ENCODE data around the gene CDYL. TPM values are rescaled to one million over a fixed set of nuclear protein-coding genes. Genes with fewer than 3 reads are reported as not detected.
A peak's percentile ranks its signal among the peaks of the same experiment; 100 is the strongest.

Gene CDYL, protein sequence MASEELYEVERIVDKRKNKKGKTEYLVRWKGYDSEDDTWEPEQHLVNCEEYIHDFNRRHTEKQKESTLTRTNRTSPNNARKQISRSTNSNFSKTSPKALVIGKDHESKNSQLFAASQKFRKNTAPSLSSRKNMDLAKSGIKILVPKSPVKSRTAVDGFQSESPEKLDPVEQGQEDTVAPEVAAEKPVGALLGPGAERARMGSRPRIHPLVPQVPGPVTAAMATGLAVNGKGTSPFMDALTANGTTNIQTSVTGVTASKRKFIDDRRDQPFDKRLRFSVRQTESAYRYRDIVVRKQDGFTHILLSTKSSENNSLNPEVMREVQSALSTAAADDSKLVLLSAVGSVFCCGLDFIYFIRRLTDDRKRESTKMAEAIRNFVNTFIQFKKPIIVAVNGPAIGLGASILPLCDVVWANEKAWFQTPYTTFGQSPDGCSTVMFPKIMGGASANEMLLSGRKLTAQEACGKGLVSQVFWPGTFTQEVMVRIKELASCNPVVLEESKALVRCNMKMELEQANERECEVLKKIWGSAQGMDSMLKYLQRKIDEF
- total RNA-seq, result 32.1 TPM
- long read RNA-seq, transcript CDYL-203 (7 exons, 2,184 nt), result major isoform, 14 of 18 reads
- long read RNA-seq, partial matches to known transcripts, result 2 of 18 reads
- long read RNA-seq, other reads (novel, unspliced or antisense), result 1 of 18 reads

DNA sequence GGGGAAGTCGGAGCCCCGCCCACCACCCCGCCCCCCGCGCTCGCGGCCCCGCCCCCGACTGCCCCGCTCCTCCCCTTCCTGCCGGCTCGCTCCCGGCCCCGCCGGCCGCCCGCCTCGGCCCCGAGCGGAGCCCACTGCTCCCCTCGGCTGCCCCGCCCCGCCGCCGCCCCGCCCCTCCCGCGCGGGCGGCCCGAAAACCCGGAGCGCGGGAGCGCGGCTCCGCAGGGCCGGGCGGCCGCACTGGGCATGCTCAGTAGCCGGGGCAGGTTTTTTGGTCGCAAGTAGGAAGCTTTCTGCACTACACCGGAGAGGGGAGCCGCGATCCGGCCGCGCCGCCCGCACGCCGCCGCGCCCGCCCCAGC, at the start of gene CDYL:
TSS of gene CDYL (plus strand) at position 274 of the 362 bp plus-strand sequence. CDS start 380 bp downstream, outside the sequence.
- intact Hi-C loops (cut with DNase I), result loop anchor here (1.0 to 5.0 kb wide), 4 partner anchors 129 to 459 kb away; no protein-coding TSS in a partner anchor
- peak; percentile 93 for DNase-seq (ENCODE audit: missing footprints)
- ATAC-seq, result peak; percentile 93

DNA sequence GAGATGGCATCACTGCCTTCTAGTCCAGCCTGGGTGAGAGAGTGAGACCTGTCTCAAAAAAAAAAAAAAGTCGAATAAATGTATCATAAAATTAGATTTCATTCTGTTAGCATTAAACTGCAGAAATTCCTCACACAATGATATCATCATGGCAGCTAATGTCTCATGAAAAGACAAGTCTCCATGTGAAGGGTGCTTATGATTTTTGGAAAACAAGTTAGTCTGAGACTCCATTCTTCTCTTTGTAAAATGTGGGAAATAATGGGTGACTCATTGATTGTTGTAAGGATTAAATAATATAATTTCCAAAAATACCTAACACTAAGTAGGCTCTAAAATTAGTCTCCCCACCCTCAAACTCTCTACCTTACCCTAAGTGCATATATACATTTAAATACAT, 49.6 kb upstream of the CDYL start:
- ATAC-seq, result no peak
- intact Hi-C loops (cut with DNase I), result no loop called here
- no peak for DNase-seq (ENCODE audit: missing footprints)

DNA sequence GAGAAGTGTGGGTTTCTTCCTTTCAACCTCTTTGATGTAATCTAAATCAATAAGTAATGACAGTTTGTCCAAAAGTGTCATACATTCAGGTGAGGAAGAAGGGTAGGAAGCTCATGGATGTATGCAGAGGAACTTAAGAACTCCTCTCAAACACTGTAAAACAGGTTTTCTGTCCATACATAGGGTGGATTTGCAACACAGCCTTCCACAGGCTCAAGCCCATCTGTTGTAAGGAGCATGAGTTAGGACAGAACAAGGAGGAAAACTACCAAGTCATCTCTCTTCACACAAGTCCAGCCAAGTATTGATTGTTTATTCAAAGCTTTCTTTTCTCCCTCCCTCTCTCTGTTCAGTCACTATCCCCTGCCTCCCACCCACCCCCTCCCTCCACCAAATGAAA, 49.0 kb upstream of the CDYL start:
- DNase-seq (ENCODE audit: missing footprints) (no peak), ATAC-seq (no peak)
- intact Hi-C loops (cut with DNase I), result no loop called here

DNA sequence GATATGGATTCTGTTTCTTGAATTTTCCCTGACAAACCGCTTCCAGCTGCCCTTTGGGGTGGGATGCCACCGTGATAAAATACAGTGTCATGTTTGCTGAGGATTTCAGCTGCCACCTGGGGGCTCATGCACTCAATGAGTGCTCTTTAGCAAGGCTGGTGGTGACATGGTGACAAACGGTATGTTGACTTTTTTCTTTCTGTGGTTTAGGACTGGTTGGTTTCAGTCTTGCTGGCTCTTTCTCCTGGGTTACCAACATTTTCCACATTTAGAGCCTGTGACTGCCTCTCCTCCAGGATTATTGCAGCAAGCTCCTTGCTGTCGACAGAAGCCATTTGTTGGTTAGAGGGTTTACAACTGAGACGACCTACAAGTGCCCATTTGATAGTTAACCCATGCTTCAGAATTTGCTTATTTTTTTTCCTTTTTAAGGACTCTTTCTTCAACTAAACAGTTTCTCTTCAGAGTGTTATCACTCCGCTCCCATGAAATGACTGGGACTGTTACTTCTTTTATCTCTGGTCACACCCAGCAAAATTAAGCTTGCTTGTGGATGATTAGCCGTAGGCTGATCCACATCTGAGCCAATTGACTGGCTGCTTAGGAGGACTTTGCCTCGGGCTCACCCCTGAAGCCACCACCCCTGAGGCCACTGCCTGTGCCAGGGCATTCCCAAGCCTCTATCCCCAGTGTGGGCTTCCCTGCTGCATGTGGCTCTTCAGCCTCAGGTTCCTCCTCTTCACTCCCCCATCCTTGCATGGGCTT, 48.4 kb upstream of the CDYL start:
- no peak for ATAC-seq
- intact Hi-C loops (cut with DNase I), result no loop called here

DNA sequence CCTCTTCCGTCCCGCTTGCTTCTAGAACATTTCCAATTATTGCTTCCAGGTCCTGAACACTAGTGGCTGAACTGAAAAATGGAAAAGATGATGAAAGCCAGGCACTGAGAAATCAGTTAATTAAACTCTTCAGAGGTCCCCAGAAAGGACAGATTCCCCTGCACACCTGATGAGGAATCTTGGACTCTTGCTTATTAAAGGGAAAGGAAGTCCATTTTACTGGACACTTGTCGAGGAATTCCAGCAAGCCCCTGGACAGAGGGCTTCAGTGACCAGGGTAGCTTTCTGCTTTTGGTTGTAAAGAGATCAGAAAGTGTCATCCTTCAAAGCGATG, 47.8 kb upstream of the CDYL start:
- DNase-seq (ENCODE audit: missing footprints), result no peak
- no peak for ATAC-seq
- intact Hi-C loops (cut with DNase I), result no loop called here

More for the DNA sequence above, 48.4 kb upstream of the CDYL start:
- DNase-seq (ENCODE audit: missing footprints), result no peak

DNA sequence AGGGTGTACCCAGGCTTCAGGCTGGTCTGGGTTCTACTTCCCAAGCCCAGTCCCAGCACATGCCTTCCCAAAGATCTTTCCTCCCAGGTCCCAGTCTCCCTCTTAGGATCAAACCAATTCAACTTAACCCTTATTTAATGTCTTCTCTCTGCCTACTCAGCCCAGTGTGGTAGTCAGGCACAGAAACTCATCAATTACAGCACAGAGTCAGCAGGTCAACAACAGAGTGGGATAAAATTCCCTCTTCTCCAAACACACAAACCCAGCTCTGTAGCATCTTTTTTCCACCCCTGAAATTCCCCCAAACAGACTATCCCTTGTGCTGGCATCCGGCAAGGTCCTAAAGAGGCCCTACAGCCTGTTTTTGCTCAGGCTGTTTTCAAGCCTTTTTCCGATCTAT, 47.3 kb upstream of the CDYL start:
- no peak for ATAC-seq
- DNase-seq (ENCODE audit: missing footprints), result no peak
- intact Hi-C loops (cut with DNase I), result no loop called here

DNA sequence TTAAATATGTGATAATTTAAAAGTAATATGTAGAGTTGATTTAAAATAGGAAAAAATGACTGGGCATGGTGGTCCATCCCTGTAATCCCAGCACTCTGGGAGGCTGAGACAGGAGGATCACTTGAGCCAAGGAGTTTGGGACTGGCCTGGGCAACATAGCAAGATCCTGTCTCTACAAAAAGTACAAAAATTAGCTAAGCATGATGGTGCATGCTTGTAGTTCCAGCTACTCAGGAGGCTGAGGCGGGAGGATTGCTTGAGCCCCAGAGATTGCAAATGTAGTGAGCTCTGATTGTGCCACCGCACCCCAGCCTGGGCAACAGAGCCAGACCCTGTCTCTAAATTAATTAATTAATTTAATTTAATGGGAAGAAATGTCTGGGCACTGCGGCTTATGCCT, 44.2 kb upstream of the CDYL start:
- no peak for ATAC-seq
- no peak for DNase-seq (ENCODE audit: missing footprints)
- intact Hi-C loops (cut with DNase I), result no loop called here

DNA sequence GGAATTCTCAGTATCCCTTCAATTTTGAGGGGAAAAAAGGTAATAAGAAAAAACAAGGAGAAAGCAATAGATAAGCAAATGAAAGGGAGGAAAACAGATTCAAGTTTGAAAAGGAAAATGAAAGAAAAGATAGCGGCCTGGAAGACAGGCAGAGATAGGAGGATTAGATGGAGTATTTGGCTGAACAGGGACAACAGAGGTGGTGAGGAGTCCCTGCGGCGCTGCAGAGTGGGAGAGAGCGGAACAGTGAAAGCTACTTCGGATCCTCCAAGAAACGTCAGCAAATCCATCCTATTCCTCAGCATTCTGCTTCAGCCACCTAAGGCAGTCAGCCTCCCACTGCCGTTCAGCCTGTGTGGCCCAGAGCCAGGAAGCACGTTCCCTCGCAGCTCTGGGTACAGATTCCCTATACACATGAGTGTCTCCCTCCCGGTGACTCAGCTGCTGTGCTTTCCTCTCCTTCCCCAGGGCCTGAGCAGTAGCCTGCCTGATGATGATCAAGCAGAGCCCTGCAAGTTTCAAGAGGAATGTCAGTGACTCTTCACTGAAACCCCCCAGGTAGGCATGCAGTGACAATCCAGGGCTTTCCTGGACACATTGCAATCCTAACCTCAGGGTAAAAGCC, 43.4 kb upstream of the CDYL start:
- intact Hi-C loops (cut with DNase I), result no loop called here
- ATAC-seq, result peak; percentile 67
- DNase-seq (ENCODE audit: missing footprints), result peak; percentile 70

DNA sequence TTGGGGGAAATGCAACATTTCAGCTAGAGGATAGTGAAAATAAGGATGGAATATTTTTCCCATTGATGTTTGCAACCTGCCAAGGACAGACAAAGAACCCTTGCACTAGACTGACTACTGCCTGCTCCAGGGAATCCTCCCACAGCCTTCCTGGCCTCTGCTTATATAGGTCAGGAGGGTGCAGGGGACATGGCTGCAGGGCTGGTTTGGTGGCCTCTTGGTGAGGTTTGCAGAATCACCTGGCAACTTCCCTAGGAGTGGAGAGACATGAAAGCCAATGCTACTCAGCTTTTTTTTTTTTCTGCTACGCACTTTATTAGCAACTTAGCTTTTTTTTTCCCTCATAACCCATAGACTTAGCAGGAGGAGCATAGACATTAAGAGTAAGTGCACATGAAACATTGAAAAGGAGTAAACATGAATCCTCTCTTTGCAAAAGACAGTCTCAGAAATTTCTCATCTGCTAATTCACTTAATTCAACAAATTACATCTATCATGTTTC, 39.8 kb upstream of the CDYL start:
- no peak for ATAC-seq
- DNase-seq (ENCODE audit: missing footprints), result no peak
- intact Hi-C loops (cut with DNase I), result no loop called here

DNA sequence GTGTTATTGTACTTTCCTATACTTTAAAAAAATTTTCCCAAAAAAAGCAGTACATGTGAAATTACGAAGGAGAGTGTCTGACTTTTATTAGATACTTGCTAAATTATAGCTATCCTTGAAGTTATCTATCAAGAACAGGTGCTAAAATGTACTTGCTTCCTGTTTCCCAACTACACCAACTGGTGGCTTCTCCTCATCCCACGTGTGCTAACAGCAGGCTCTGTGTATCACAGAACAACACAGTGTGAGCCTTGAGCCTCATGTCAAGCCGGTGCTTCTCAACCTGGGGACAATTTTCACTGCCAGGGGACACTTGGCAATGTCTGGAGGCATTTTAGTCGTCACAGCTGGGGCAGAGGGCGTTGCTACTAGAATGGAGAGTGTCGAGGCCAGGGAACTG, 36.2 kb upstream of the CDYL start:
- ATAC-seq (no peak), DNase-seq (ENCODE audit: missing footprints) (no peak)
- intact Hi-C loops (cut with DNase I), result no loop called here

DNA sequence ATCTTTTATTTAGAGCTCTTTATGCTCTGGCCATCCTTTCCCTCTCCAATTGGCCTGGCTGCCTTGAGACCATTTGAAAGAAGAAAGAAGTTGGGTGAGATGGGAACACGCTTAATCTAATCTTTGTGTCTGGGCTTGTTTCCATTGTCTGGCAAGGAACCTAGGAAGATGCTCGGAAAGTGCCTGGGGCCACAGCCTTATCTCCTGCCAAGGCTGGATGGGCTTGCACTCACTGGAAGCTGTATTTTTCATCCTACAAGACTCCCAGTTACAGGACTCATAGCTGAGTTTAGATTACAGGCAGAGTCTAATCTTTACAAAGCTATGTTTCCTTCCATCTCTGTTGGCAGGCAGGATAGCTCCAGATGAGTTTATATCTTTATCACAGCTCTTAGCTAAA, 33.1 kb upstream of the CDYL start:
- ATAC-seq (no peak), DNase-seq (ENCODE audit: missing footprints) (no peak)
- intact Hi-C loops (cut with DNase I), result no loop called here

DNA sequence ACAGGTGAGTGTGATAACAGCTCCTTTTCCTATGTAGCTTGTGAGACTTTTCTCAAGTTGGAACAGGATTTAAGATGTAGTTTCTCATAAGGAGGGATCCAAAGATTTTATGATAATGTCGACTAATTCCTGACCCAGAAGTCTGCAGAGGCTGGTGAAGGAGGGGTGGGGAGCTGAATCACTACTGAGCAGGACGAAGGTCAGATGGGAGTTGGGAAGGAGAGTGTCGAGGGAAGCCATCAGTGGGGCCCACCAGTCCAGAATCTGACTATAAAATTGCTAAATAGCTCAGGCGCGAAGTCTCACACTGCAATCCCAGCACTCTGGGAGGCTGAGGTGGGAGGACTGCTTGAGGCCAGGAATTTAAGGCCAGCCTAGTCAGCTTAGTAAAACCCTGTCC, 32.3 kb upstream of the CDYL start:
- ATAC-seq (no peak), DNase-seq (ENCODE audit: missing footprints) (no peak)
- intact Hi-C loops (cut with DNase I), result no loop called here

DNA sequence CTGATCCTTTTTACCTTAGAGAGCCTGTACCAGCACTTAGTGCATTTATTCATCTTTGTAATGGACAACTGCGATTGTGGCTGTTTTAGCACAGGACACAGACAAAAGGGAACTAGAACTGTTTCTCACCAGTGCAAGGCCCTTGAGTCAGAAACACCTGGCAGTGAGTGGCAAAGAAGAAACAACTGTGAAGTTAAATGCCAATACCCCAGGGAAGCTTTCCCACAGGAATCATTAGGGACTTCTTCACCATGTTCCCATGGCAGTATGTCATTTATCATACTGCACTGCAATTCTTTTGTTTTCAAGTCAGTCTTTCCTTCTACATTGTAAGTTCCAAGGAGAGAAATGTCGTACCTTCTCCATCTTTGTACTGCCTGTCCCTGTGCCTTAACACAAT, 28.6 kb upstream of the CDYL start:
- DNase-seq (ENCODE audit: missing footprints) (no peak), ATAC-seq (no peak)
- intact Hi-C loops (cut with DNase I), result no loop called here

DNA sequence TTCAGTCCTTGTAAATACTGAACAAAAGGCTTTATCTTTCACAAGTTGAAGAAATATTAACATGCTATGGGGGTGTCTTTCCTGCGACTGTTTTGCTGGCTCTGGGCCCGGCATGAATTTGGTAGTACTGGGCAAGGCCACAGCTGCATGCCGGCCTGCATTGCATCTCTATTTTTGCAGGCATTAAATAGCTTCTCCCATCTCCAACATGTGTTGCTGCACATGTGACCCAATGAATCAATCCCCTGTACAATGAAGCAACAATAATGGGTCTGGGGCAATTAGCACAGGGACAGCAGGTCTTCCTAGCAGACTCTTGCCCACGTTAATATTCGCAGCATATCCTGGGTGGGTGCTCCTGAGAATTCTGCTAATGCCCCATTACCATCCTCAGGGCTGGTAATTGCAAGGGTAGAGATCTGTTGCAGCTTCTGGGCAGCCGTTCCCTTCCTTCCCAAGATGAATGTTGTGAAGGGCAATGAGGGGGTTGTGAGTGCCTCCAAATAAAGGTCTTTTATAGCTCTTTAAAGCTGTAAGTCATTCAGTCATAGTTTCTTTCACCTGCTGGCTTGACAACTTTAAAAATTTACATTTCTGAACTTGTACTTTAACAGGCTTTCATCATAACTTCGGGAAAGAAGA, 24.3 kb upstream of the CDYL start:
- DNase-seq (ENCODE audit: missing footprints) (no peak), ATAC-seq (no peak)
- intact Hi-C loops (cut with DNase I), result no loop called here

DNA sequence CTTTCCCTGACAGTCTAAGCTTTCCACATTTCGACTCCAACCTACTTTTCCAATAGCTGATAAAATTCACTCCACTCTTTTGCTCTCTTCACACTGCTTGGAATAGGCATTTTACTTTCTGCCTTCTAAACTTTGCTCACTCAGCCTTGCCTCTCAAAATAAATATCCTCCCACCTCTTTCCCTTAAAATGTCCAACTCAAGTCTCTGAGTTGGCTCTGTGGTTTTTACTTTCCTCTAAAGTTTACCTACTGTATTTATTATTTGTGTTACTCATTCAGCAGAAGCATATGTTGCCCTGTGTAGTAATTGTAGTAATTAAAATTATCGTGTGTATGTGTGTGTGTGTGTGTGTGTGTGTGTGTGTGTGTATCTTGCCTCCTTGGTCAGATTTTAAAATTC, 20.0 kb upstream of the CDYL start:
- no peak for DNase-seq (ENCODE audit: missing footprints)
- intact Hi-C loops (cut with DNase I), result no loop called here
- no peak for ATAC-seq

DNA sequence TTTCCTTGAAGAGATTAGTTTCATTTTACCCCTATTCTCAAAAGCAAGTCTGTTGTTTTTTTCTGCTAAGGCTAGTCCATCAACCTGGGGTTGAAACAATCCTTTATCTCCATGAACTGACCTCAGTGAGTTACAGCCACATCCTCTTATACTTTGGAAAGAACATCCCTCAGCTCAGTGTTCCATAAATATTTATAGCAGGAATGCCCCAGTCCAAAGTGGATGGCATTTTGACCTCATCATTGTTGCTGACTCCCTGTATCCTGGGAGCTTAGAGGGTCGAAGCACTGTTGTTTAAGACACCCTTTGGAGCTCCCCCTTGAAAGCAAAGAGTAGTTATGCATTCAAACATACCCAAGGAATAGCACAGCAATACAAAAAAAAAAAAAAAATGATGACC, 16.2 kb upstream of the CDYL start:
- intact Hi-C loops (cut with DNase I), result no loop called here
- DNase-seq (ENCODE audit: missing footprints) (no peak), ATAC-seq (no peak)

DNA sequence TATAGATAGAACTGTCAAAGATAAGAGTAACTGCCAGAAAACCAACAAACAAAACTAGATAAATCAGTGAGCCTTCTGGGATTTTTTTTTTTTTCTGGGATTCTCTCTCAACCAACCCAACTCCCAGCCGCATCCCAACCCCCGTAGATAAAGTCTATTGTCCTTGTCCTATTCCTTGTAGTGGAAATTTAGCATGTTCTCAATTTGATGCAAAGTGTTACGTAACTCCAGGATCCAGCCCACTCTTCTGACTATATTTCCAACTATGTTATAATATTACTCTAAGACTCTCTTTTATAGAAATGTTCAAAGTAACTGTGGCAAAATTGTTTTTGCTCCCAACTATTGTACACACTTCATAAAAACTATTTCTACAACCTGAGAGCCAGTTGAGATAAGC, 15.4 kb upstream of the CDYL start:
- ATAC-seq, result no peak
- intact Hi-C loops (cut with DNase I), result no loop called here

DNA sequence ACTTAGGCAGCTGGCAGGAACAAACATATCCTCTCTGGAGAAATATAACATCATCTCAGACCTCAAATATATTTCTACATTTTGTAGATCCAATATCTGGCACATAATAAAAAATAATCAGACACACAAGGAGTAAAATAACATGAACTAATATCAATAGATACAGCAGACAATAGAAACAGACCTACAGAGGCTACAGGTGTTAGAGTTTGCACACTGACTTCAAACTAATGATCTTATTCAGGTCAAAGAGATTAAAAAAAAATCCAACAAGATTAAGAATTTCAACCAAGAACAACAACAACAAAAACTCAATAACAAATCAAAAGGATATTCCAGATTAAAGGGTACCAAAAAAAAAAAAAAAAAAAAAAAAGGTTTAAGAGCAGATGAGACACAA, 13.9 kb upstream of the CDYL start:
- intact Hi-C loops (cut with DNase I), result no loop called here
- DNase-seq (ENCODE audit: missing footprints) (no peak), ATAC-seq (no peak)

More for the DNA sequence above, 15.4 kb upstream of the CDYL start:
- no peak for DNase-seq (ENCODE audit: missing footprints)

DNA sequence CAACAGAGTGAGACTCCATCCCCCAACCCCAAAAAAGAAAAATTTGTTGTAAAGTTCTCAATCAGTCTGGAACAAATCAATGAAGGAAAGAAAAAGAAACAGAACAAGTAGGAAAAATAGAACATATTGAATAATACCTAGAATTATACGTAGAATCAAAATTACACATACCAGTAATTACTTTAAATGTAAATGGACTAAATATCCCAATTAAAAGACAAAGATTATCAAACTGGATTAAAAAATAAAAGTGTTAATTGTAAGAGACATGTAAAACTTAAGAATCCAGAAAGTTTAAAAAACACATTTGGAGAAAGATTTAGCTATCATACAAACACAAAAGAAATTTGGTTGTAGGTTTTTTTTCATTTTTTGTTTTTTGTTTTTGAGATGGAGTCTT, 12.3 kb upstream of the CDYL start:
- intact Hi-C loops (cut with DNase I), result no loop called here
- DNase-seq (ENCODE audit: missing footprints) (no peak), ATAC-seq (no peak)

All from Right ventricle myocardium inferior (tissue), 1 donor.